Measurements from ENCODE around the gene CHD6.

Gene CHD6

GRCh38 chr20:41621971-41622370 lies 3.8 kb upstream of the CHD6 start:
- no peak overlapping the region for H3K9ac ChIP-seq (ENCODE audit: low read length in 2 of 2)
- no peaks in the 10 kb centered on the region for H3K27me3 ChIP-seq (ENCODE audit: control insufficient read depth in 1 of 2, insufficient read depth in 2 of 2, low read length in 2 of 2)
- H3K36me3 ChIP-seq (ENCODE audit: control insufficient read depth in 2 of 2, insufficient read depth in 2 of 2, low read length in 2 of 2) = no peaks in the 10 kb centered on the region
- H3K4me1 ChIP-seq (ENCODE audit: control insufficient read depth, insufficient read depth, low read length) = peaks cover 8% of the 10 kb centered on the region
- no peaks in the 10 kb centered on the region for H3K9me3 ChIP-seq (ENCODE audit: control insufficient read depth in 2 of 2, low read length in 2 of 2)
- no peak overlapping the region for H3K27ac ChIP-seq (ENCODE audit: low read length)
- H3K4me3 ChIP-seq (ENCODE audit: low read length in 2 of 2) = no peak overlapping the region

- Histone ChIP-seq H3K9ac (ENCODE audit: low read length in 2 of 2) (no peak overlapping the region), H3K36me3 (ENCODE audit: control insufficient read depth in 2 of 2, insufficient read depth in 2 of 2, low read length in 2 of 2) (no peaks in the 10 kb centered on the region), H3K9me3 (ENCODE audit: control insufficient read depth in 2 of 2, low read length in 2 of 2) (no peaks in the 10 kb centered on the region), H3K27me3 (ENCODE audit: control insufficient read depth in 1 of 2, insufficient read depth in 2 of 2, low read length in 2 of 2) (no peaks in the 10 kb centered on the region), H3K4me3 (ENCODE audit: low read length in 2 of 2) (no peak overlapping the region), H3K4me1 (ENCODE audit: control insufficient read depth, insufficient read depth, low read length) (peaks cover 8% of the 10 kb centered on the region), H3K27ac (ENCODE audit: low read length) (no peak overlapping the region)
Observed at GRCh38 chr20:41621421-41621820, 3.2 kb upstream of the CHD6 start.

- Histone ChIP-seq H3K4me3 (ENCODE audit: low read length in 2 of 2) (no peak overlapping the region), H3K27me3 (ENCODE audit: control insufficient read depth in 1 of 2, insufficient read depth in 2 of 2, low read length in 2 of 2) (no peaks in the 10 kb centered on the region), H3K27ac (ENCODE audit: low read length) (no peak overlapping the region), H3K9me3 (ENCODE audit: control insufficient read depth in 2 of 2, low read length in 2 of 2) (no peaks in the 10 kb centered on the region), H3K36me3 (ENCODE audit: control insufficient read depth in 2 of 2, insufficient read depth in 2 of 2, low read length in 2 of 2) (no peaks in the 10 kb centered on the region), H3K4me1 (ENCODE audit: control insufficient read depth, insufficient read depth, low read length) (peaks cover 8% of the 10 kb centered on the region), H3K9ac (ENCODE audit: low read length in 2 of 2) (no peak overlapping the region)
Observed at GRCh38 chr20:41619360-41620100, 1.4 kb upstream of the CHD6 start.

- H3K4me1 ChIP-seq (ENCODE audit: control insufficient read depth, insufficient read depth, low read length) = peaks cover 8% of the 10 kb centered on the region
- no peaks in the 10 kb centered on the region for H3K9me3 ChIP-seq (ENCODE audit: control insufficient read depth in 2 of 2, low read length in 2 of 2)
- H3K27ac ChIP-seq (ENCODE audit: low read length) = no peak overlapping the region
- H3K27me3 ChIP-seq (ENCODE audit: control insufficient read depth in 1 of 2, insufficient read depth in 2 of 2, low read length in 2 of 2) = no peaks in the 10 kb centered on the region
- peak overlapping the region in 1 of 2 donors; percentile 51 for H3K9ac ChIP-seq (ENCODE audit: low read length in 2 of 2)
- peak overlapping the region; percentile 47 to 79 for H3K4me3 ChIP-seq (ENCODE audit: low read length in 2 of 2)
- no peaks in the 10 kb centered on the region for H3K36me3 ChIP-seq (ENCODE audit: control insufficient read depth in 2 of 2, insufficient read depth in 2 of 2, low read length in 2 of 2)
Observed at GRCh38 chr20:41618807-41619311, 682 bp upstream of the CHD6 start.

DNA sequence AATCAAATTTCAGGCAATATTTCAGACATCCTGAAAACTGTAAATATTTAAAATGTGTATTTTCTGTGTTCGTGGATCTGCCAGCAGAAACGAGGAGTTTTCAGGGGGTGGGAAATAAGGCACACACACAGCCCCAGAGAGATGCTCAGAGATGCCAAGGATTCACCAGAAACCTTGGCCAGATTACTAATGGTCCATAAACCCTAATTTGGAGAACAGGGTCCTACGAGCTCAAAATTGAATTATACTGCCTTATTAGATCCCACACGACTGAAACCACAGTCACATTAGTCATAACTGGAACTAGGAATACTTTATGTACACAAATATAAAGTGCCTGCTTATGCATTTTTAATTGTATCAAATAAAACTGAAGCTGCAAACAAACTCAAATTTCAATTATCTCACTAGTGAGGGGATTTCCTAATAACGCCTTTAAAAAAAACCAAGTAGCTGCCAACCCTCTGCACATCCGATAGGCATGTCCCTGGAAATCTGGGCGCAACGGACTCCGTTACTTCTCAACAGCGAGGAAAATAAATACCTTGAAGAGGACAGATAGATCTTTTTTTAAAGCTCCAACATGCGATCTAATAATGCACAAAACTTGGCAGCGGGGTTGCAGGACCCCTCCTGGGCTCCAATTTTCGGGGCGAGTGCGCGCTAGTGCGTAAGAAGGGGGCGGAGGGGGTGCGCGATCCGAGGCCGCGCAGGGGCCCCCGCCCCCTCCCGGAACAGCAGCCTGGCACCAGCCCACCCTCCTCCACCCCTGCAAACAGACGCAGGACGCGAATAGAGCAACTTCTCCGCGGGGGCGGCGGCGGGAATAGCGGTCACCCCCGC lies 897 bp downstream of the CHD6 start:
- peaks cover 8% of the 10 kb centered on the region for H3K4me1 ChIP-seq (ENCODE audit: control insufficient read depth, insufficient read depth, low read length)
- no peaks in the 10 kb centered on the region for H3K36me3 ChIP-seq (ENCODE audit: control insufficient read depth in 2 of 2, insufficient read depth in 2 of 2, low read length in 2 of 2)
- no peaks in the 10 kb centered on the region for H3K9me3 ChIP-seq (ENCODE audit: control insufficient read depth in 2 of 2, low read length in 2 of 2)
- H3K9ac ChIP-seq (ENCODE audit: low read length in 2 of 2) = peak overlapping the region; percentile 79 to 80
- no peak overlapping the region for H3K27ac ChIP-seq (ENCODE audit: low read length)
- H3K27me3 ChIP-seq (ENCODE audit: control insufficient read depth in 1 of 2, insufficient read depth in 2 of 2, low read length in 2 of 2) = no peaks in the 10 kb centered on the region
- peak overlapping the region; percentile 79 to 85 for H3K4me3 ChIP-seq (ENCODE audit: low read length in 2 of 2)

- Histone ChIP-seq H3K9me3 (ENCODE audit: control insufficient read depth in 2 of 2, low read length in 2 of 2) (no peaks in the 10 kb centered on the region), H3K27me3 (ENCODE audit: control insufficient read depth in 1 of 2, insufficient read depth in 2 of 2, low read length in 2 of 2) (no peaks in the 10 kb centered on the region), H3K27ac (ENCODE audit: low read length) (no peak overlapping the region), H3K36me3 (ENCODE audit: control insufficient read depth in 2 of 2, insufficient read depth in 2 of 2, low read length in 2 of 2) (no peaks in the 10 kb centered on the region), H3K4me1 (ENCODE audit: control insufficient read depth, insufficient read depth, low read length) (peaks cover 8% of the 10 kb centered on the region), H3K9ac (ENCODE audit: low read length in 2 of 2) (no peak overlapping the region), H3K4me3 (ENCODE audit: low read length in 2 of 2) (no peak overlapping the region)
Observed at GRCh38 chr20:41616228-41616627, 1.9 kb downstream of the CHD6 start.

DNA sequence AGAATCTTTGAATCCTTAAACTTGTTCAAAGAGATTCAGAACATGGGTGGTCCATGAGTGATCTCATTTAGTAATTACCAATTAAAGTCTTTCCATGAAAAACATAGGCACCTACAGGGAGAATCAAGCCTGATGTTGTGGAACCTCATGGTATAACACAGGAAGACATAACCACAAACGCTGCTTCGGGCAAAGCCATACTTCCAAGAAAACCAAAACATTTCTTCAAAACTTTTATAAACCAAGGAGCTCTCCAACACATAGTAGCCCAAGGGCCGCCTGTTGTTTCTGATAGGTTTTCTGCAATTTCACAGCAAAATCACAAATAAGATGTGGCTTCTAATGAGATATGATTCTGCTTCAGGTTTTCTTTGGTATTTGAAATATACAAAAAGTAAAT lies 2.5 kb downstream of the CHD6 start:
- H3K9me3 ChIP-seq (ENCODE audit: control insufficient read depth in 2 of 2, low read length in 2 of 2) = no peaks in the 10 kb centered on the region
- H3K36me3 ChIP-seq (ENCODE audit: control insufficient read depth in 2 of 2, insufficient read depth in 2 of 2, low read length in 2 of 2) = no peaks in the 10 kb centered on the region
- H3K4me1 ChIP-seq (ENCODE audit: control insufficient read depth, insufficient read depth, low read length) = peaks cover 8% of the 10 kb centered on the region
- no peak overlapping the region for H3K9ac ChIP-seq (ENCODE audit: low read length in 2 of 2)
- no peak overlapping the region for H3K27ac ChIP-seq (ENCODE audit: low read length)
- H3K27me3 ChIP-seq (ENCODE audit: control insufficient read depth in 1 of 2, insufficient read depth in 2 of 2, low read length in 2 of 2) = no peaks in the 10 kb centered on the region
- H3K4me3 ChIP-seq (ENCODE audit: low read length in 2 of 2) = no peak overlapping the region

- Histone ChIP-seq H3K4me1 (ENCODE audit: control insufficient read depth, insufficient read depth, low read length) (peaks cover 8% of the 10 kb centered on the region), H3K36me3 (ENCODE audit: control insufficient read depth in 2 of 2, insufficient read depth in 2 of 2, low read length in 2 of 2) (no peaks in the 10 kb centered on the region), H3K4me3 (ENCODE audit: low read length in 2 of 2) (no peak overlapping the region), H3K27me3 (ENCODE audit: control insufficient read depth in 1 of 2, insufficient read depth in 2 of 2, low read length in 2 of 2) (no peaks in the 10 kb centered on the region), H3K9ac (ENCODE audit: low read length in 2 of 2) (no peak overlapping the region), H3K9me3 (ENCODE audit: control insufficient read depth in 2 of 2, low read length in 2 of 2) (no peaks in the 10 kb centered on the region), H3K27ac (ENCODE audit: low read length) (no peak overlapping the region)
Observed at GRCh38 chr20:41615110-41615509, 3.1 kb downstream of the CHD6 start.

DNA sequence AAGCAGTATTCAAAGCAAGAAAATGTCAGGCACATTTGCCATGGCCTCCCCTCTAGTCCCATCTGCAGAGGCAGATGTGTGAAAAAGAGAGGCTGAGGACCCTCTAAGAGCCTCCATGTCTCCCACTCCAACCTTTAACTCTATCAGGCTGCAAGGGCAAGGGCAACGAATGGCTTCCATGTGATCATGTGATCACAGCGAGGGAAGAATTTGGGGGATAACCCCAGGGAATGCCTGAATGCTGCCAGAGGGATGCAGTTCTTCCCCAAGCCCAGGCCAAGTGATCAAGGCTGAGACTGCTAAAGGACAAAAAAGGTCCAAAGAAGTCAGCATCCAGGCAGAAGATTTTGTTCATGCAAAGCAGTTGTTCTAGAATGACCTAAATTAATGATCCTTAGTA lies 4.9 kb downstream of the CHD6 start:
- Histone ChIP-seq H3K36me3 (ENCODE audit: control insufficient read depth in 2 of 2, insufficient read depth in 2 of 2, low read length in 2 of 2) (no peaks in the 10 kb centered on the region), H3K9me3 (ENCODE audit: control insufficient read depth in 2 of 2, low read length in 2 of 2) (no peaks in the 10 kb centered on the region), H3K4me3 (ENCODE audit: low read length in 2 of 2) (no peak overlapping the region), H3K4me1 (ENCODE audit: control insufficient read depth, insufficient read depth, low read length) (no peaks in the 10 kb centered on the region), H3K27ac (ENCODE audit: low read length) (no peak overlapping the region), H3K27me3 (ENCODE audit: control insufficient read depth in 1 of 2, insufficient read depth in 2 of 2, low read length in 2 of 2) (no peaks in the 10 kb centered on the region), H3K9ac (ENCODE audit: low read length in 2 of 2) (no peak overlapping the region)

DNA sequence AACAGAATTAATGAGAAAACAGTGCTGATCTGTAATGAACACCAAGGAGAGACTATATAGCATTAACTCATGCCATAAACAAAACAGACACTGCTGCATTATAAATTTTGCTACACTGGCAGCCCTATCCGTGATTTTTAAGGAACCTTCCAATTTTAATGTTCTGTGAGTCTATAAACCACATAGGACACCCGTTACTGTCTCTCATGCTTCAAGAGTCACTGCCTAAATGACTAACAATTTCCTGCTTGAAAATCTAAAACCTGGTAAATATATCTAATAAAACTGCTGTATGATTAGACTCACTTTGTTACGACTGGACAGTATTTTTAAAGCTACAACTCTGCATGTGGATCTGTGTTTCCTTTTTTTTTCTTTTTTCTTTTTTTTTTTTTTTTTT lies 8.7 kb downstream of the CHD6 start:
- no peaks in the 10 kb centered on the region for H3K36me3 ChIP-seq (ENCODE audit: control insufficient read depth in 2 of 2, insufficient read depth in 2 of 2, low read length in 2 of 2)
- H3K9me3 ChIP-seq (ENCODE audit: control insufficient read depth in 2 of 2, low read length in 2 of 2) = no peaks in the 10 kb centered on the region
- H3K4me3 ChIP-seq (ENCODE audit: low read length in 2 of 2) = no peak overlapping the region
- H3K4me1 ChIP-seq (ENCODE audit: control insufficient read depth, insufficient read depth, low read length) = no peaks in the 10 kb centered on the region
- no peak overlapping the region for H3K27ac ChIP-seq (ENCODE audit: low read length)
- H3K9ac ChIP-seq (ENCODE audit: low read length in 2 of 2) = no peak overlapping the region
- H3K27me3 ChIP-seq (ENCODE audit: control insufficient read depth in 1 of 2, insufficient read depth in 2 of 2, low read length in 2 of 2) = no peaks in the 10 kb centered on the region

DNA sequence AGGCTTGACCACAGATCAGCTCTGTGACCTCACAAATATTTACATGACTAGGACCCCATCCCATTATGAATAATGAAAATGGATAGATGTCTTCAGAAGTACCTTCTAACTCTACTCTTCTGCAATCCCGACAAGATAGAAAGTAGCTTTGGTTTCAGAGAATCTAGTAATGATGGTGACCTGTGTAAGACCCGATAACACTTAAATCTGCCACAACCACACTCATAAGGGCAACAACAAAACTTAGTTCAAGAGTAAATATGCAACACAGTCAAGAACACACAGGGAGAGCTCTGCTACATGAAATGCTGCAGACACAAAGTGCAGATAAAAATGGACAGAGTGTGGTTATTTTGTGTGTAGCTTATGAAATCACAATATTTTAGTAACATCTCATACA lies 9.6 kb downstream of the CHD6 start:
- H3K9me3 ChIP-seq (ENCODE audit: control insufficient read depth in 2 of 2, low read length in 2 of 2) = no peaks in the 10 kb centered on the region
- H3K4me1 ChIP-seq (ENCODE audit: control insufficient read depth, insufficient read depth, low read length) = no peaks in the 10 kb centered on the region
- no peaks in the 10 kb centered on the region for H3K36me3 ChIP-seq (ENCODE audit: control insufficient read depth in 2 of 2, insufficient read depth in 2 of 2, low read length in 2 of 2)
- no peak overlapping the region for H3K27ac ChIP-seq (ENCODE audit: low read length)
- no peak overlapping the region for H3K4me3 ChIP-seq (ENCODE audit: low read length in 2 of 2)
- no peaks in the 10 kb centered on the region for H3K27me3 ChIP-seq (ENCODE audit: control insufficient read depth in 1 of 2, insufficient read depth in 2 of 2, low read length in 2 of 2)
- H3K9ac ChIP-seq (ENCODE audit: low read length in 2 of 2) = no peak overlapping the region
